ENCODE data around the gene SCUBE2. TPM values are rescaled to one million over a fixed set of nuclear protein-coding genes. Genes with fewer than 3 reads are reported as not detected.

SCUBE2 gene
- total RNA-seq (2022; extraction: Qiagen RNA extraction; ENCODE audit: low read depth), result 0.29 to 0.68 TPM (median 0.45 TPM) in 5 replicates

DNA sequence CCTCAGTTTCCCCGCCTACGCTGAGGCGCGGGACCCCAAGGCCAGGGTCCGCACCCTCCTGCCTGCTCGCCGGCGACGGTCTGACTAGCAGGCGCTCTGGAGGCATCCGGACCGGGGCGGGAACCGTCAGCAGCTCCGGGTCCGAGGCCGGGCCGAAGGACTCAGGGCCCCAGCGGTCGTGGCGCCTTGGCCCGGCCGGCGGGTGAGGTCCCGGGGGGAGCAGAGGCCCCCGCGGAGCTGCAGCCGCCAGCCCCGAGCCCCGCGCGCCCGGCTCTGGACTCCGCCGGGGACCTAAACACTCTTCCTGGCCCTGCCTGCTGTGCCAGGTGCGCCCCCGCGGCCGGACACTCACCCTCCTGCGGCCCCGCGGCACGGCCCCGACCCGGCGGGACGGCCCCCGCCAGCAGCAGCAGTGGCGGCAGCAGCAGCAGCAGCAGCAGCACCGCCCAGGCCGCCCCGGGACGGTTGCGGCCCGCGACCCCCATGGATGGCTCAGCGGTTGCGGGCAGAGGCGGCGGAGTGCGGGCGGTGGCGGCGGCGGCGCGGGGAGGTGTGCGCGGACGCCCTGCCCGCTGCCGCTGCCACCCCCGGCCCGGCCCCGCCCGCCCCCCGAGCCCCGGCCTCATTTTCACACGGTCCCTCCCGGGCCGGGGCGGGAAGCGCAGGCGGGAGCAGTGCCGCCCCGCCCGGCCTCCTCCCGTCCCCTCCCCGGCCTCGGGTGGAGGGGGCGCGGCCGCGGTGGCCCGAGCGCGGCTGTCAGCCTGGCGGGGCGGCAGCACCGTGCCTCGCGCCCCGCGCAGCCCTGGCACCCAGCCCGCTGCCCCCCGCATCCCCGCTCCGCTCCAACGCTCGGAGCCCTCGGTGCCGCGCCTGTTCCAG, at the start of gene SCUBE2:
Gene SCUBE2 (minus strand): TSS at position 556 of the 879 bp plus-strand sequence. CDS start 71 bp downstream, at position 485.

GRCh38 chr11:9003573-9004182, 87.7 kb downstream of the SCUBE2 start, which contains the start of gene NRIP3:
NRIP3 (minus strand) TSS chr11:9004001; CDS start chr11:9003935, 66 bp downstream.

Other genes starting within 250 kb of the SCUBE2 start
- 41.0 to 53.3 TPM (median 42.3 TPM) in 5 replicates for gene AKIP1, start 180.4 kb downstream of the SCUBE2 start, total RNA-seq (2022; extraction: Qiagen RNA extraction; ENCODE audit: low read depth)
- not detected in 5 replicates for gene C11orf16, start 158.7 kb downstream of the SCUBE2 start, total RNA-seq (2022; extraction: Qiagen RNA extraction; ENCODE audit: low read depth)
- gene ASCL3, start 148.6 kb downstream of the SCUBE2 start, total RNA-seq (2022; extraction: Qiagen RNA extraction; ENCODE audit: low read depth), result not detected in 5 replicates
- gene TMEM9B, start 127.2 kb downstream of the SCUBE2 start, total RNA-seq (2022; extraction: Qiagen RNA extraction; ENCODE audit: low read depth), result 26.3 to 37.6 TPM (median 37.4 TPM) in 5 replicates
- 0.83 to 1.4 TPM (median 0.98 TPM) in 5 replicates for gene NRIP3, start 87.6 kb downstream of the SCUBE2 start, total RNA-seq (2022; extraction: Qiagen RNA extraction; ENCODE audit: low read depth)
- 42.7 to 53.4 TPM (median 43.9 TPM) in 5 replicates for gene DENND5A, start 173.8 kb upstream of the SCUBE2 start, total RNA-seq (2022; extraction: Qiagen RNA extraction; ENCODE audit: low read depth)
- 13.7 to 29.0 TPM (median 24.8 TPM) in 5 replicates for gene TMEM41B, start 223.0 kb upstream of the SCUBE2 start, total RNA-seq (2022; extraction: Qiagen RNA extraction; ENCODE audit: low read depth)